Motor neuron (in vitro differentiated cells): ENCODE data around the gene ADIPOR2. TPM values are rescaled to one million over a fixed set of nuclear protein-coding genes. Genes with fewer than 3 reads are reported as not detected.

ENCODE experiments used
- ATAC-seq, 8 experiments: fragments of 200-7000 bp; cut with Tn5 transposase; replicated peaks in 6 of 8; 2 replicates each; pipeline ENCODE4 v1.8.0; 2021; ENCODE audit warnings: mild to moderate bottlenecking in 8 of 8, moderate library complexity in 8 of 8
- H3K27ac ChIP-seq, 2 donors: fragments of 250-450 bp; sonication (Bioruptor Pico); 2 replicates each; pipeline ENCODE4 v1.9.0; 2021; ENCODE audit warnings: antibody characterized with exemption in 2 of 2, mild to moderate bottlenecking in 2 of 2, moderate library complexity in 1 of 2
- H3K4me1 ChIP-seq, 2 donors: fragments of 250-450 bp; sonication (Bioruptor Pico); replicated peaks in 1 of 2; 2 replicates each; pipeline ENCODE4 v1.6.1; 2021; ENCODE audit warnings: antibody characterized with exemption in 2 of 2, mild to moderate bottlenecking in 2 of 2, moderate library complexity in 1 of 2
- H3K4me3 ChIP-seq, 5 donors: fragments of 250-450 bp; sonication (Bioruptor Pico); 2 replicates each; pipeline ENCODE4 v1.9.0; 2021; ENCODE audit warnings: antibody characterized with exemption in 5 of 5, mild to moderate bottlenecking in 5 of 5, moderate library complexity in 4 of 5
- WGBS, 10 experiments: fragments of 450-650 bp; shearing (Covaris generic); methylation state at CpG; one replicate each; pipeline ENCODE4 v1.0.0; 2022; 5-methylcytosine and 5-hydroxymethylcytosine counted together
- in situ Hi-C, 9 experiments: fragments of 400-800 bp; cut with MboI; loops; one replicate each; pipeline ENCODE4 v1.15.0; 2021; ENCODE audit warnings: low sequenced_read_pairs in 9 of 9, low pct_unique_long_range_greater_than_20kb in 2 of 9; ENCODE audit not compliant: unreplicated experiment in 9 of 9
- total RNA-seq, 8 experiments: library from RNA; unstranded; fragments of 300-600 nt; gene quantifications; 2 replicates each; pipeline versions ENCODE4 v1.2.3 to v1.2.4, GENCODE V29; 2022

The ADIPOR2 gene
- total RNA-seq, 8 experiments from 2014 or later, result 14.1 to 49.4 (median 26.1) TPM

- peak in 2 of 8 experiments; percentile 75 to 81 for ATAC-seq
- in situ Hi-C loops, result no loop called here
- 56 to 100% (median 91%) methylated on average over 1 to 2 of the region's 2 CpGs; no CpG with 5 or more reads in 1 of the 10 experiments for WGBS, 10 experiments
- H3K4me3 ChIP-seq, result no peak overlapping the region
- H3K27ac ChIP-seq, result no peak overlapping the region
- H3K4me1 ChIP-seq, result no peaks in the 10 kb centered on the region
Measured at GRCh38 chr12:1760566-1761382, 69.9 kb downstream of the ADIPOR2 start.

DNA sequence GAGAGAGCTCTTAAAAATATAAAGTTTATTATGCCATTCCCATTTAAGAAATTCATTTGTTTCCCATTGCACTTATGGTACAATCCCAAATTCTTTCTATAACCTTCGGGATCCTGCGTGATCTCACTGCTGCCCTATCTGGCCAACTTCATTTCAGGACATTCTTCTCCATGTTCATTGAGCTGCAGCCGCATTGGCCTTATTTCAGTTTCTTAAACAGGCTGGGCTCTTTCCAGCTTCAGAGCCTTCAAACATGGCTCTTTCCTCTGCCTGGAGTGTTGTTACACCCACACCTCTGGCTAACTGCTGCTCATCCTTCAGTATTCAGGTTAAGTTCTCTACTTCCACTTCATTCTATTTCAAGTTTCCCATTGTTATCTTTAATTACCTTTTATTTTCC lies 71.0 kb downstream of the ADIPOR2 start:
- WGBS, 10 experiments, result 60 to 100% (median 95%) methylated on average over 2 to 3 of the region's 3 CpGs; no CpG with 5 or more reads in 3 of the 10 experiments
- Histone ChIP-seq H3K4me3 (no peak overlapping the region), H3K27ac (no peak overlapping the region), H3K4me1 (no peaks in the 10 kb centered on the region)
- in situ Hi-C loops, result no loop called here
- no peak for ATAC-seq

DNA sequence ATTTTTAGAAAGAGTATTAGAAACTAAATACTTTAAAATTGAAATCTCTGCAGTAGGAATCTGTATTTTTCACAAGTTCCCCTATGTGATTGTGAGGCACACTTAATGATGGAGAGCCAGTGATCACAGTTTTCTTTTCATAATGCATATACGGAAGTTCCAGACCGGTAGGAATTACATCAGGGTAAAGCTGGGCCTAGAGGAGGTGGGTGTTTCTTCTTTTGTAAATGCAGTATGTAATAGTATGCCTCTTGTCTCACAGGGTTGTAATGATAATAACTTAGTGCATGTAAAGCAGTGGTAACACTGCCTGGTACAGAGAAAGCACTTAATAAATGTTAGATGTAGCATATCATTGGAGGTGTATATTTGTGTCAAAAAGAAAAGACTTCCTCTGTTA lies 72.3 kb downstream of the ADIPOR2 start:
- peak in 3 of 8 experiments; percentile 84 to 90 (median 87) for ATAC-seq
- 0 to 90% (median 59%) methylated on average over 2 of the region's 2 CpGs; no CpG with 5 or more reads in 1 of the 10 experiments for WGBS, 10 experiments
- H3K27ac ChIP-seq, result no peak overlapping the region
- no peaks in the 10 kb centered on the region for H3K4me1 ChIP-seq
- H3K4me3 ChIP-seq, result no peak overlapping the region
- in situ Hi-C loops, result no loop called here

DNA sequence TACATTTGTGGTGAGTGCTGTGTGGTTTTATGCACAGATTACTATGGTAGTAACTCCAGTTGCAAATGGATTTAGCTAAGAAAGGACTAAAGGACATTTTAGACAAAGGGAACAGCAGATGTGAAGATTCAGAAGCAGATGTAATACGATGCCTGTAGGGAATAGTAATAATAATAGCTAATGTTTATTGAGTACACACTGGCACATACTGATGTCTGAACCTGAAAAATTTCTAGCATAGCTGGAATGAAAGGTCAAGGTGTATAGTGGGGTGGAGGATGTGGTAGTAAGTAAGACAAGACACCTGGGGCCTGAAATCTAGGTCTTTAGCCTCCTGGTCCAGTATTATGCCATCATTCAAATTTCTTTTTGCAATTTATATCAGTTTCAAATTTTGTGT lies 75.2 kb downstream of the ADIPOR2 start:
- Histone ChIP-seq H3K27ac (no peak overlapping the region), H3K4me3 (no peak overlapping the region), H3K4me1 (no peaks in the 10 kb centered on the region)
- 57 to 86% (median 78%) methylated on average over 1 of the region's 1 CpG; no CpG with 5 or more reads in 5 of the 10 experiments for WGBS, 10 experiments
- no peak for ATAC-seq
- in situ Hi-C loops, result no loop called here

DNA sequence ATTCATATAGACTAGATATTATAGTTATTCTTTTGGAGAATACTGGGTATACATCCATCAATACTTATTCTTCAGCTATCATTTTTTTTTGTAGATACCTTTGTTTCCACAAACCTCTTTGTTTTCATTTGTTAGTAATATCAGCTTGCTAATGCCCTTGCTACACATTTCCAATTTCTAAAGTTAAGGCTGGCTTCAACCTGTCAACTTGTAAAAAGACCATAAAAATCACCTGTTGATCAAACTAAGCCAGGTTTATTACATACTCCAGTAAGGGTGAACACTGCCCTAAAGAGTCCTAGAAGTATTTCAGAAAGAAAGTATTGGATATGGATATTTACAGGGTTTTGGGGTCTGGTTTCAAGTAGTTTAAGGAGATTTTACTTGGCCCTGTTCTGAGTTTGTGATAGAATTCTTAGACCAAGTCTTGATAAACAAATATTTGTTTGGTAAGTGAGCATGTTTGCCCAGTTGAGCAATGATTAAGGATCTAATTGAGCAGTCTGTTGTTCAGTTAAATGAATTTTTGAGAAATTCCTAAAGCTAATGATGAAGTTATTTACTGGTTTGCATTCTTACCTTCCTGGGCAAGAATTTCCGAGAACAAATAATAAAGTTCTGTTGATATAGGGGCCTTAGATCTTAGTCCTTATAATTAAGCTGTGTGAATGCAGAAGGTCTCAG lies 76.7 kb downstream of the ADIPOR2 start:
- ATAC-seq, result peak in 1 of 8 experiments; percentile 11
- WGBS, 10 experiments, result 82 to 100% (median 100%) methylated on average over 1 of the region's 1 CpG; no CpG with 5 or more reads in 4 of the 10 experiments
- no peaks in the 10 kb centered on the region for H3K4me1 ChIP-seq
- H3K4me3 ChIP-seq, result no peak overlapping the region
- in situ Hi-C loops, result no loop called here
- H3K27ac ChIP-seq, result no peak overlapping the region

DNA sequence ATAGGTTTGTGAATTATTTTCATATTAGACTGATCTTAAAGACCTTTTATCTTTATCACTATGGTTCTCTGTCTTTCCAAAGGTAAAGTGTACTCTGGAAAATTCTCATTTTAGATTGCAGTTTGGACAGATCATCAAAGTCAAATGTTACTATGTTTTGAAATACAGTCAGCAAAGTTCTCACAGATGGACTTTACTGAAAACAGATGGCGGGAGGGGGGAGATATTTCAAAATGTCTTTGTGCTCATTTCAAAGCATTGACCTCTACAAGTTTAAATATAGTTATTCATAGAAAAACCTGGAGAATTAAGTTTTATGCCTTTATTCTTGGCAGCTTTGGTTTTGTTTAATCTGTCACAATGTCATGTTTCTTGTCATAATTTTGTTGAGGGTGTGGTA lies 77.7 kb downstream of the ADIPOR2 start:
- Histone ChIP-seq H3K4me3 (no peak overlapping the region), H3K27ac (no peak overlapping the region), H3K4me1 (no peaks in the 10 kb centered on the region)
- ATAC-seq, result peak in 1 of 8 experiments; percentile 50
- in situ Hi-C loops, result no loop called here
- WGBS, 10 experiments, result 67 to 100% (median 86%) methylated on average over 1 of the region's 1 CpG; no CpG with 5 or more reads in 3 of the 10 experiments

GRCh38 chr12:1769809-1770494 lies 79.1 kb downstream of the ADIPOR2 start:
- no peak overlapping the region for H3K27ac ChIP-seq
- no peak for ATAC-seq
- H3K4me3 ChIP-seq, result no peak overlapping the region
- WGBS, 10 experiments, result 63 to 100% (median 80%) methylated on average over 1 to 6 of the region's 8 CpGs; no CpG with 5 or more reads in 1 of the 10 experiments
- in situ Hi-C loops, result no loop called here
- no peaks in the 10 kb centered on the region for H3K4me1 ChIP-seq

DNA sequence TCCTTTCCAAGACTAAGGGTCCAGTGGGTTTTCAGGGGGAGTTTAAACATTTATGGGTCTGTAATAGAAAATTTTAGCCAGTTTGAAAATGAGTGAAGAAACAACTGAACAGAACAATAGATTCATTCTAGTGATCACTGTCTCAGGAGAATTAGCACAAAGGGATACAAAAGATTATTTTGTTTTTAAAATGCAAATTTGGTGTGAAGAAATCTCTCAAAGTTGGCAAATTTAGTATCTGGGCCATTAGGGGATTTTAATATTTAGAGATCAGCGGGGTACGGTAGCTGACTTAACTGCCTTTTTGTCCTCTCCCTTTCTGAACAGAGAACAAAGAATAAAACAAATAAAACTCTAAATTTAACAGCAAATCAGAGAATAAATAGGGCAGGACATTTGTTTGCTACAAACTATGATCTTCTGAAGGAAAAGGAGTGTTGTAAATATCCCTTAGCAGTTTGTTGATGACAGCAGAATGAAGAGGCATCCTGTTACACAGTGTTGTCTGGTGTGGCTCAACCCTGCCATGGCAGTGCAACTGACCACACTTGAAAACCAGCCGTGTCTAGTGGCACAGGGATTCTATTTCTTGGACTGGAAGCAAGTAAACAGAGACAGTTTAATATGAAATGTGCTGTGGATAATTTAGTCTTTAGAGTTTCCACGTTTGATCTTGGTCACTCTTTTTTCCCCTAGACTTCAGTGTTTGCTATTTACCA lies 83.2 kb downstream of the ADIPOR2 start:
- H3K4me3 ChIP-seq, result no peak overlapping the region
- peaks cover 11 to 19% of the 10 kb centered on the region in 2 donors for H3K4me1 ChIP-seq
- peak in 4 of 8 experiments; percentile 36 to 65 (median 52) for ATAC-seq
- WGBS, 10 experiments, result 16 to 100% (median 90%) methylated on average over 1 to 4 of the region's 4 CpGs
- in situ Hi-C loops, result no loop called here
- no peak overlapping the region for H3K27ac ChIP-seq

DNA sequence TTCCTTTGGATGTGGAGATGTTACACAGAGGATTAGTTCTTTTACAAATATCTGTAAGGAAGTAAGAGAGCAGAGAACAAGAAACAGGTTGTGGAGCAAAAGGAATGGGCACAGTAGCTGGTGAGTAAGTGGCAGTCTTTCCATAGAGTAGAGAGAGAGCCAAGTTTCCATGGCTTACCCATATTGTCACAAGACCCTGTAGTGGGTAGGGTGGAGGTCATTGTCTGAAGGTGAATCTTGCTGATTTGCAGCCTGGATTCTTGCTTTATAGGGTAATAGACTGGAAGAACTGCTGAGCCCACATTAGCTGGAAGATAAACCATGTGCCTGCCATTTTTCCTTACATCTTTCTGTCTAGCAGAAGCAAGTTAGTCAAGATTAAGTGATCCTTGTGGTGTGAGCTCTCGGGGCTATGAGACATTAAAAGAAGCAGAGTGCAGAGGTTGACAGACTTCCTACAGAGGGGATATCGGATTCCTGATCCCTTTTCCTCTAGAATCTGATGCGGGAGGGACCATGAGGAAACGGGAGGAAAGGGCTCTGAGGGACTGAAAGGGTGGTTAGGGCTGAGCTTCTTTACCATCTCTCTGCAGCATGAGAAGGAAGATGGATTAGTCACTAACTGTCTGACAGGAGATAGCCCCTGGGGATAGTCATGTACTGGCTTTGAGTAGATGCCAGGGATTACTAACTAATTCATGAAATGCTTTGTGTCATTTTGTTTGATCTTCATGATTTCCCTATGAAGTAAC lies 85.5 kb downstream of the ADIPOR2 start:
- Histone ChIP-seq H3K27ac (peak overlapping the region in 1 of 2 donors; percentile 5), H3K4me3 (no peak overlapping the region), H3K4me1 (peaks cover 11 to 19% of the 10 kb centered on the region in 2 donors)
- WGBS, 10 experiments, result 17 to 100% (median 46%) methylated on average over 1 to 3 of the region's 4 CpGs; no CpG with 5 or more reads in 3 of the 10 experiments
- peak; percentile 90 to 97 (median 93) for ATAC-seq
- in situ Hi-C loops, result loop anchor here in 6 of 9 experiments (25.0 kb wide), 3 partner anchors 114 to 161 kb away; partner anchors contain the start of gene WNT5B (in 3 of the 6)

- Histone ChIP-seq H3K4me3 (no peak overlapping the region), H3K27ac (no peak overlapping the region), H3K4me1 (peaks cover 11 to 19% of the 10 kb centered on the region in 2 donors)
- WGBS, 10 experiments, result 8 to 100% (median 96%) methylated on average over 1 to 5 of the region's 5 CpGs
- in situ Hi-C loops, result loop anchor here in 6 of 9 experiments (25.0 kb wide), 3 partner anchors 115 to 160 kb away; partner anchors contain the start of gene WNT5B (in 3 of the 6)
- ATAC-seq, result no peak
Measured at GRCh38 chr12:1777798-1778197, 86.9 kb downstream of the ADIPOR2 start.

DNA sequence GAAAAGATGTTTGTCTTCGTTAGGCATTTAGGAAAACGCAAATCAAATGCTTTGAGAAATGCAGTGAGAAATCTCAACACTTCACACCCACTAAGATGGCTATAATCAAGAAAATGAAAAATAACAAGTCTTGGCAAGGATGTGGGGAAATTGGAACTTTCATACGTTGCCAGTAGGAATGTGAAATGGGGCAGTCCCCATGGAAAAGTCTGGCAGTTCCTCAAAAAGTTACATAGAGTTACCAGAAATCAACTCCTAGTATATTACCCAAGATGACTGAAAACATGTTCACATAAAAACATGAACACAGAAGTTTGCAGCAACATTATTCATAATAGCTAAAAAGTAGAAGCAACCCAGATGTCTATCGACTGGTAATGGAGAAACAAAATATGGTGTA lies 88.0 kb downstream of the ADIPOR2 start:
- no peak overlapping the region for H3K27ac ChIP-seq
- H3K4me3 ChIP-seq, result no peak overlapping the region
- WGBS, 10 experiments, result 51 to 94% (median 85%) methylated on average over 1 to 4 of the region's 4 CpGs
- in situ Hi-C loops, result loop anchor here in 6 of 9 experiments (25.0 kb wide), 3 partner anchors 117 to 158 kb away; partner anchors contain the start of gene WNT5B (in 3 of the 6)
- ATAC-seq, result no peak
- H3K4me1 ChIP-seq, result peaks cover 11 to 19% of the 10 kb centered on the region in 2 donors
